Peyer's patch (tissue), 4 donors: Measurements from ENCODE around the gene CNKSR3.

ENCODE experiments used
- CTCF ChIP-seq, 6 experiments: fragments of 450-650 bp in 4 of 6; fragments of 200-600 bp in 2 of 6; sonication (generic) in 1 of 6; IDR thresholded peaks; one replicate each; pipeline ENCODE4 v1.5.1; 2017 to 2019; ENCODE audit warnings: antibody characterized with exemption in 6 of 6, mild to moderate bottlenecking in 3 of 6, moderate library complexity in 1 of 6
- POLR2A ChIP-seq, 2 donors: fragments of 450-650 bp; IDR thresholded peaks; one replicate each; pipeline ENCODE4 v1.5.1; 2017; ENCODE audit warnings: antibody characterized with exemption in 2 of 2, mild to moderate bottlenecking in 2 of 2, moderate library complexity in 2 of 2

GRCh38 chr6:154370545-154370944 is 139.9 kb downstream of the CNKSR3 start:
- TF ChIP-seq CTCF (IDR thresholded peaks at IDR 0.05) (peak in 4 of 6 experiments; percentile 27 to 41 (median 35)), POLR2A (IDR thresholded peaks at IDR 0.05) (no peak)
